H1 (cell line): ENCODE data around the gene TSPAN9. TPM values are rescaled to one million over a fixed set of nuclear protein-coding genes. Genes with fewer than 3 reads are reported as not detected.

ENCODE experiments used
- CTCF ChIA-PET: fragments of 300-600 bp; sonication (Branson Sonifier 250); formaldehyde crosslinking; loops from one replicate; lab custom pipeline; 2021; ENCODE audit not compliant: partially characterized antibody; lab: Charles Lee
- POLR2A ChIA-PET: fragments of 300-600 bp; sonication (Branson Sonifier 250); formaldehyde crosslinking; loops from one replicate; lab custom pipeline; 2021; ENCODE audit warnings: inconsistent platforms; ENCODE audit not compliant: partially characterized antibody; lab: Charles Lee
- DNase-seq, 2 experiments: peaks; one replicate each; pipeline versions ENCODE4 v3.0.0 to v3.0.0-alpha.2; 2010 to 2022; ENCODE audit warnings: low spot score in 2 of 2, low read depth in 1 of 2, mixed read lengths in 1 of 2
- FAIRE-seq: peaks from 2 replicates; lab custom pipeline; 2011; peaks lifted over from hg19 to GRCh38; lab: Jason Lieb, UNC
- H2AFZ ChIP-seq: 2 replicates; pipeline ENCODE4 v1.8.1; 2012; ENCODE audit warnings: low read length, inconsistent platforms
- H2AK5ac ChIP-seq: 2 replicates; pipeline ENCODE4 v1.6.1; 2013; ENCODE audit warnings: low read depth, low read length
- H2BK120ac ChIP-seq: replicated peaks from 2 replicates; pipeline ENCODE3; 2013; ENCODE audit warnings: low read depth, low read length, inconsistent platforms
- H2BK12ac ChIP-seq: 2 replicates; pipeline ENCODE4 v1.6.1; 2013; ENCODE audit warnings: low read depth, low read length
- H2BK15ac ChIP-seq: 2 replicates; pipeline ENCODE4 v1.6.1; 2013; ENCODE audit warnings: low read length
- H2BK20ac ChIP-seq: 2 replicates; pipeline ENCODE4 v1.6.1; 2013; ENCODE audit warnings: low read length
- H2BK5ac ChIP-seq: 2 replicates; pipeline ENCODE4 v1.6.1; 2013; ENCODE audit warnings: low read depth, low read length
- H3K14ac ChIP-seq: 2 replicates; pipeline ENCODE4 v1.6.1; 2013; ENCODE audit warnings: inconsistent platforms; ENCODE audit not compliant: insufficient read length
- H3K18ac ChIP-seq: 2 replicates; pipeline ENCODE4 v1.6.1; 2013; ENCODE audit warnings: low read length; ENCODE audit errors: extremely low read depth
- H3K23ac ChIP-seq: 2 replicates; pipeline ENCODE4 v1.6.1; 2013; ENCODE audit warnings: inconsistent platforms; ENCODE audit not compliant: insufficient read length
- H3K23me2 ChIP-seq: 2 replicates; pipeline ENCODE4 v1.6.1; 2013; ENCODE audit warnings: low read depth, low read length
- H3K27ac ChIP-seq: 2 replicates; pipeline ENCODE4 v1.6.1; 2011; ENCODE audit warnings: low read depth, low read length, inconsistent platforms
- H3K27me3 ChIP-seq, 4 experiments: replicated peaks in 1 of 4; 1 replicate in 1 of 4; 2 replicates in 3 of 4; pipeline versions ENCODE4 v1.6.1 to v1.8.1; 2011 to 2013; ENCODE audit warnings: low read length in 3 of 4, mild to moderate bottlenecking in 3 of 4, inconsistent platforms in 2 of 4, mixed read lengths in 2 of 4, moderate library complexity in 1 of 4; ENCODE audit not compliant: control insufficient read depth in 3 of 4, insufficient read depth in 3 of 4; ENCODE audit errors: extremely low read depth in 1 of 4
- H3K36me3 ChIP-seq, 4 experiments: 2 replicates each; pipeline versions ENCODE4 v1.6.1 to v1.8.1; 2011 to 2013; ENCODE audit warnings: mild to moderate bottlenecking in 4 of 4, low read length in 3 of 4, moderate library complexity in 2 of 4, control low read depth in 1 of 4, inconsistent platforms in 1 of 4; ENCODE audit not compliant: insufficient read depth in 4 of 4, control insufficient read depth in 2 of 4
- H3K4ac ChIP-seq: replicated peaks from 2 replicates; pipeline ENCODE3; 2013; ENCODE audit warnings: low read length, low read depth, mixed read lengths, inconsistent platforms; ENCODE audit not compliant: insufficient read length
- H3K4me1 ChIP-seq, 4 experiments: replicated peaks in 1 of 4; 1 replicate in 1 of 4; 2 replicates in 3 of 4; pipeline versions ENCODE4 v1.6.1 to v1.8.1; 2011 to 2013; ENCODE audit warnings: low read length in 3 of 4, inconsistent platforms in 2 of 4, mixed read lengths in 1 of 4; ENCODE audit not compliant: insufficient read depth in 4 of 4, control insufficient read depth in 3 of 4
- H3K4me2 ChIP-seq, 2 experiments: 2 replicates each; pipeline versions ENCODE4 v1.6.1 to v1.8.1; 2011 to 2013; ENCODE audit warnings: low read depth in 2 of 2, low read length in 2 of 2, control low read depth in 1 of 2, inconsistent platforms in 1 of 2, mild to moderate bottlenecking in 1 of 2; ENCODE audit not compliant: insufficient read depth in 1 of 2
- H3K4me3 ChIP-seq, 4 experiments: fragments of 200-600, 300-600 bp in 1 of 4; sonication (generic), shearing (Covaris generic), sonication (Bioruptor Twin) in 1 of 4; 2 replicates each; pipeline versions ENCODE4 v1.5.1 to v1.8.1; 2011 to 2016; ENCODE audit warnings: low read length in 4 of 4, low read depth in 3 of 4, control low read depth in 2 of 4, inconsistent platforms in 2 of 4, mild to moderate bottlenecking in 2 of 4, mixed read lengths in 1 of 4, moderate library complexity in 1 of 4; ENCODE audit not compliant: insufficient read depth in 2 of 4; ENCODE audit errors: extremely low read depth in 1 of 4
- H3K56ac ChIP-seq: replicated peaks from 2 replicates; pipeline ENCODE3; 2013; ENCODE audit warnings: low read depth, mild to moderate bottlenecking, mixed read lengths, low read length, inconsistent platforms; ENCODE audit not compliant: insufficient read length
- H3K79me1 ChIP-seq: 2 replicates; pipeline ENCODE4 v1.6.1; 2013; ENCODE audit warnings: low read depth, low read length, control low read depth
- H3K79me2 ChIP-seq, 2 experiments: 2 replicates each; pipeline versions ENCODE4 v1.6.1 to v1.8.1; 2012 to 2013; ENCODE audit warnings: low read length in 2 of 2, mild to moderate bottlenecking in 2 of 2, inconsistent platforms in 1 of 2; ENCODE audit not compliant: insufficient read depth in 2 of 2, control insufficient read depth in 1 of 2
- H3K9ac ChIP-seq, 4 experiments: replicated peaks in 1 of 4; 1 replicate in 1 of 4; 2 replicates in 3 of 4; pipeline versions ENCODE4 v1.6.1 to v1.8.1; 2011 to 2013; ENCODE audit warnings: low read depth in 3 of 4, low read length in 3 of 4, control low read depth in 2 of 4, mild to moderate bottlenecking in 2 of 4, moderate library complexity in 2 of 4, inconsistent platforms in 1 of 4; ENCODE audit errors: extremely low read depth in 1 of 4
- H3K9me3 ChIP-seq, 2 experiments: 2 replicates each; pipeline versions ENCODE4 v1.6.1 to v1.8.1; 2012 to 2013; ENCODE audit warnings: mild to moderate bottlenecking in 2 of 2, moderate library complexity in 2 of 2, control low read depth in 1 of 2, inconsistent platforms in 1 of 2, low read depth in 1 of 2, low read length in 1 of 2, mixed read lengths in 1 of 2; ENCODE audit not compliant: insufficient read depth in 2 of 2
- H4K20me1 ChIP-seq, 2 experiments: replicated peaks in 1 of 2; 2 replicates each; pipeline versions ENCODE3 to v1.8.1; 2011 to 2013; ENCODE audit warnings: inconsistent platforms in 2 of 2, low read length in 2 of 2, mild to moderate bottlenecking in 1 of 2; ENCODE audit not compliant: insufficient read depth in 2 of 2, control insufficient read depth in 1 of 2
- H4K5ac ChIP-seq: 2 replicates; pipeline ENCODE4 v1.6.1; 2013; ENCODE audit warnings: low read length, low read depth, mixed read lengths, inconsistent platforms; ENCODE audit not compliant: insufficient read length
- H4K8ac ChIP-seq: 2 replicates; pipeline ENCODE4 v1.8.0; 2013; ENCODE audit warnings: mild to moderate bottlenecking, moderate library complexity, low read length, inconsistent platforms; ENCODE audit not compliant: insufficient read depth; ENCODE audit errors: extremely low read depth
- H4K91ac ChIP-seq: replicated peaks from 2 replicates; pipeline ENCODE3; 2013; ENCODE audit warnings: low read length, mixed read lengths, inconsistent platforms; ENCODE audit not compliant: insufficient read length
- CHD2 ChIP-seq: IDR thresholded peaks from 2 replicates; pipeline ENCODE4 v1.6.1; 2012; ENCODE audit warnings: low read length, improper control_type of control experiment
- CREB1 ChIP-seq: IDR thresholded peaks from 2 replicates; pipeline ENCODE4 v1.6.1; 2012; ENCODE audit warnings: inconsistent platforms
- FOSL1 ChIP-seq: IDR thresholded peaks from 2 replicates; pipeline ENCODE4 v1.6.1; 2011; ENCODE audit warnings: mild to moderate bottlenecking, low read depth, low read length, moderate library complexity; ENCODE audit not compliant: insufficient read depth
- KDM1A ChIP-seq: fragments of 200-600, 300-600 bp; sonication (generic); IDR thresholded peaks from 2 replicates; pipeline ENCODE4 v1.7.1; 2016; ENCODE audit warnings: mild to moderate bottlenecking, low read length, borderline replicate concordance
- KDM5A ChIP-seq: fragments of 200-600 bp; IDR thresholded peaks from 2 replicates; pipeline ENCODE4 v1.7.1; 2012; ENCODE audit warnings: mild to moderate bottlenecking, low read length, inconsistent platforms, mixed read lengths
- POLR2A ChIP-seq, 2 experiments: IDR thresholded peaks; 1 replicate in 1 of 2; 2 replicates in 1 of 2; pipeline ENCODE4 v1.6.1; 2011; ENCODE audit warnings: low read depth in 2 of 2, low read length in 2 of 2, mild to moderate bottlenecking in 2 of 2; ENCODE audit errors: control extremely low read depth in 1 of 2
- RXRA ChIP-seq: IDR thresholded peaks from 2 replicates; pipeline ENCODE4 v1.6.1; 2011; ENCODE audit warnings: low read depth, mild to moderate bottlenecking, low read length, moderate library complexity; ENCODE audit not compliant: insufficient read depth
- SIN3A ChIP-seq, 2 experiments: IDR thresholded peaks in 1 of 2; conservative IDR thresholded peaks in 1 of 2; 2 replicates each; pipeline ENCODE4 v1.6.1; 2011 to 2012; ENCODE audit warnings: low read length in 2 of 2, improper control_type of control experiment in 1 of 2, low read depth in 1 of 2, mild to moderate bottlenecking in 1 of 2
- TAF1 ChIP-seq: IDR thresholded peaks from 2 replicates; pipeline ENCODE4 v1.6.1; 2011; ENCODE audit warnings: mild to moderate bottlenecking, low read depth, low read length
- TAF7 ChIP-seq: optimal IDR thresholded peaks from 2 replicates; pipeline ENCODE3; 2011; ENCODE audit warnings: low read depth, mild to moderate bottlenecking, inconsistent platforms, low read length, moderate library complexity, borderline replicate concordance
- WGBS, 2 experiments: shearing (Covaris generic) in 1 of 2; methylation state at CpG; one replicate each; pipeline versions ENCODE4 v1.1.6 to v1.1.7; 2013 to 2015; ENCODE audit warnings: low lambda C conversion rate in 2 of 2, mixed read lengths in 2 of 2, inconsistent platforms in 1 of 2, low coverage in 1 of 2, missing lambda C conversion rate in 1 of 2; ENCODE audit not compliant: insufficient replicate concordance in 2 of 2, insufficient coverage in 1 of 2, insufficient read length in 1 of 2; ENCODE audit errors: extremely low coverage in 1 of 2, missing lambda C conversion rate in 1 of 2; 5-methylcytosine and 5-hydroxymethylcytosine counted together
- polyA plus RNA-seq, 7 experiments: library from polyadenylated mRNA; depleted of rRNA in 3 of 7; stranded (reverse) in 5 of 7; unstranded in 2 of 7; fragments of >200 nt in 5 of 7; fragments of 200-250 nt in 2 of 7; gene quantifications; 1 replicate in 5 of 7; 2 replicates in 1 of 7; 4 replicates in 1 of 7; pipeline versions ENCODE4 v1.2.1 to v1.2.3, GENCODE V29; 2011 to 2013; ENCODE audit warnings: missing spikeins in 2 of 7, mixed read lengths in 2 of 7
- total RNA-seq: library from RNA; stranded (reverse); fragmentation: NEBNext Ultra II Directional; extraction: Animal tissue kit (Norgen Biotek cat#: 25700); gene quantifications from 2 replicates; pipeline ENCODE4 v1.2.1, GENCODE V29; 2021

Gene TSPAN9
- total and polyA plus RNA-seq, 2 of the 8 experiments (the other 6 are each of a cell fraction or from before 2014, with no cell fraction given): 11.5 to 29.1 TPM

DNA sequence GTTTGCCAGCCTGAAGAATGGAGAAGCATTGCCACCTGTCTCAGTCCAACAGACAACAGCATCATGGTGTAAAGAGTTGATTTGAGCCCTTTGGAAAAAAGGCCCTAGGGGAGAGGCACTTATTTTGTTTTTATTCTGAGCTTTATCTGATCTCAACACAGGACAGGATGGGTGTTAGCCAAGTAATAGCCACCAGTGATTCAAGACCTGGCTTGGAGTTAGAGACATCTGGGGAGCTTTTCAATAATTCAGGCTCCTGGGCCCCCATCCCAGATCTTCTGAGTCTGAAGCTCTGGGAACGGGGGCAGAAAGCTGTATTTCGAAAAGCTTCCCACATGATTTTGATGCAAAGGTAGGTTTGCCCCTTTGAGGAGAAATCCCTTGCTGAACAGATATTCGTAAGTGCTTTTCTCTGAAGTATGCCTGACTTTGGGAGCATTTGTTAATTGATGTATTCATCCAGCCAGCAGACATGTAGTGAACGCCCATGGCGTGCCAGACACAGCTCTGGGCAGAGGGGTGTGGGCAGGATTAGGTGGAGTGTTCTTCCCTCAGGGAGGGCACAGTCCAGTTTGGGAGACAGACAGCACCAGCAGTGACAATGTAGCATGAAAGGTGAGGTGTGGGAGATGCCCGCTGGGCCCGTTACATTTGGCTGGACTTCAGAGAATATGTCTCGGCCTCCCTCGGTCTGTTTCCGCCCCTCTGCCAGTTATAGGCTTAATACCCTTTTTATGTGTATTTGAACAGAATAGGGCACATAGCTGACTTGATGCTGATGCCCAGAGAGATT, 72.5 kb downstream of the TSPAN9 start:
- Histone ChIP-seq H2AK5ac (no peak overlapping the region), H4K91ac (no peak overlapping the region), H3K14ac (no peak overlapping the region), H3K4me3 (no peak overlapping the region), H4K20me1 (no peaks in the 10 kb centered on the region), H3K9me3 (no peaks in the 10 kb centered on the region), H3K27me3 (no peaks in the 10 kb centered on the region; a peak in 1 of 7 replicates), H4K8ac (no peak overlapping the region), H4K5ac (no peak overlapping the region), H2BK120ac (no peak overlapping the region), H3K27ac (no peak overlapping the region), H3K23ac (no peak overlapping the region), H2BK12ac (no peak overlapping the region; the same call in 1 of the 2 replicates), H2AFZ (no peak overlapping the region), H2BK15ac (no peak overlapping the region; the same call in 1 of the 2 replicates), H3K18ac (no peak overlapping the region), H3K36me3 (no peaks in the 10 kb centered on the region), H3K23me2 (0 out of 2 replicates have a peak, but pooled peaks cover 2% of the 10 kb centered on the region), H3K4me2 (no peak overlapping the region), H2BK20ac (no peak overlapping the region), H3K4ac (no peak overlapping the region), H3K9ac (0 out of 7 replicates have a peak overlapping the region, but pooled peaks of 1 of the 4 experiments have one; percentile 3), H3K4me1 (peaks cover 8 to 28% (median 26%) of the 10 kb centered on the region in 4 experiments), H3K56ac (no peak overlapping the region), H2BK5ac (no peak overlapping the region), H3K79me2 (no peaks in the 10 kb centered on the region), H3K79me1 (no peaks in the 10 kb centered on the region; the same call in 1 of the 2 replicates)
- FAIRE-seq: no peak
- WGBS, 2 experiments: 93% methylated on average over 10 of the region's 10 CpGs; no CpG with 5 or more reads in 1 of the 2 experiments
- ChIA-PET CTCF (interaction anchor here (0.7 to 16.6 kb wide), 14 partner anchors 9 to 249 kb away, joined by 3 to 300 read pairs (median 4); no protein-coding TSS in a partner anchor), POLR2A (interaction anchor here (1.4 to 2.0 kb wide), 2 partner anchors 50 kb away, joined by 3 to 5 read pairs; no protein-coding TSS in a partner anchor)
- no peak for DNase-seq
- TF ChIP-seq SIN3A (conservative IDR thresholded peaks at IDR 0.05 in 1 of 2, IDR thresholded peaks at IDR 0.05 in 1 of 2; ENCODE audit: low read depth in 1 of 2, low read length in 2 of 2) (no peak), KDM5A (no peak), TAF1 (no peak), KDM1A (no peak), CREB1 (no peak), TAF7 (no peak), FOSL1 (no peak), RXRA (no peak), POLR2A (IDR thresholded peaks at IDR 0.05; ENCODE audit: control extremely low read depth in 1 of 2, low read depth in 2 of 2, low read length in 2 of 2) (no peak), CHD2 (no peak)
